H9 (cell line): ENCODE measurements around the gene TENT5A. TPM values are rescaled to one million over a fixed set of nuclear protein-coding genes. Genes with fewer than 3 reads are reported as not detected.

Source experiments
- DNase-seq: peaks from one replicate; pipeline ENCODE4 v3.0.0-alpha.2; 2017
- H2AFZ ChIP-seq: one replicate; pipeline ENCODE4 v1.6.1; 2013; ENCODE audit warnings: mild to moderate bottlenecking, low read length, control low read depth, moderate library complexity
- H2AK5ac ChIP-seq: 2 replicates; pipeline ENCODE4 v1.6.1; 2013; ENCODE audit warnings: low read length, control low read depth, mixed read lengths; ENCODE audit not compliant: insufficient read length
- H2BK120ac ChIP-seq: one replicate; pipeline ENCODE4 v1.6.1; 2013; ENCODE audit warnings: low read depth, mild to moderate bottlenecking, low read length, control low read depth, inconsistent platforms; ENCODE audit not compliant: poor library complexity, severe bottlenecking
- H2BK12ac ChIP-seq: 2 replicates; pipeline ENCODE4 v1.6.1; 2013; ENCODE audit warnings: low read length, control low read depth, mixed read lengths, low read depth; ENCODE audit not compliant: insufficient read length
- H2BK15ac ChIP-seq: 2 replicates; pipeline ENCODE4 v1.6.1; 2013; ENCODE audit warnings: low read depth, low read length, control low read depth
- H2BK20ac ChIP-seq: one replicate; pipeline ENCODE4 v1.6.1; 2013; ENCODE audit warnings: low read depth, mild to moderate bottlenecking, low read length, control low read depth, inconsistent platforms; ENCODE audit not compliant: poor library complexity, severe bottlenecking
- H2BK5ac ChIP-seq: 2 replicates; pipeline ENCODE4 v1.6.1; 2013; ENCODE audit warnings: low read length, control low read depth, mixed read lengths; ENCODE audit not compliant: insufficient read length
- H3K14ac ChIP-seq: 2 replicates; pipeline ENCODE4 v1.6.1; 2013; ENCODE audit warnings: low read length, control low read depth; ENCODE audit not compliant: insufficient read depth
- H3K18ac ChIP-seq: 2 replicates; pipeline ENCODE4 v1.6.1; 2013; ENCODE audit warnings: low read depth, mild to moderate bottlenecking, mixed read lengths, low read length, control low read depth; ENCODE audit not compliant: insufficient read length
- H3K23ac ChIP-seq: 2 replicates; pipeline ENCODE4 v1.6.1; 2013; ENCODE audit warnings: low read length, control low read depth, mixed read lengths, low read depth; ENCODE audit not compliant: insufficient read length
- H3K23me2 ChIP-seq: 2 replicates; pipeline ENCODE4 v1.6.1; 2013; ENCODE audit warnings: low read depth, mild to moderate bottlenecking, mixed read lengths, low read length, control low read depth; ENCODE audit not compliant: insufficient read length, poor library complexity, severe bottlenecking
- H3K27ac ChIP-seq: 2 replicates; pipeline ENCODE4 v1.5.1; 2013; ENCODE audit warnings: low read length, control low read depth, mixed read lengths, low read depth; ENCODE audit not compliant: insufficient read length
- H3K27me3 ChIP-seq: 2 replicates; pipeline ENCODE4 v1.6.1; 2013; ENCODE audit warnings: low read length, control low read depth, inconsistent platforms; ENCODE audit not compliant: insufficient read depth
- H3K4ac ChIP-seq: 2 replicates; pipeline ENCODE4 v1.6.1; 2013; ENCODE audit warnings: low read depth, mild to moderate bottlenecking, control low read depth, inconsistent platforms, low read length, moderate library complexity
- H3K4me1 ChIP-seq: 2 replicates; pipeline ENCODE4 v1.6.1; 2013; ENCODE audit warnings: low read length, control low read depth, inconsistent platforms; ENCODE audit not compliant: insufficient read depth
- H3K4me2 ChIP-seq: 2 replicates; pipeline ENCODE4 v1.6.1; 2013; ENCODE audit warnings: low read length, control low read depth, mixed read lengths; ENCODE audit not compliant: insufficient read length, insufficient read depth
- H3K56ac ChIP-seq: 2 replicates; pipeline ENCODE4 v1.6.1; 2013; ENCODE audit warnings: low read depth, mild to moderate bottlenecking, mixed read lengths, low read length, control low read depth; ENCODE audit not compliant: insufficient read length
- H3K79me1 ChIP-seq: 2 replicates; pipeline ENCODE4 v1.6.1; 2013; ENCODE audit warnings: low read depth, mild to moderate bottlenecking, moderate library complexity, low read length, control low read depth, inconsistent platforms; ENCODE audit not compliant: insufficient read depth, poor library complexity, severe bottlenecking
- H3K79me2 ChIP-seq: 2 replicates; pipeline ENCODE4 v1.6.1; 2013; ENCODE audit warnings: low read length, control low read depth, inconsistent platforms; ENCODE audit not compliant: insufficient read depth
- H3K9ac ChIP-seq: 2 replicates; pipeline ENCODE4 v1.6.1; 2013; ENCODE audit warnings: low read length, control low read depth, mixed read lengths; ENCODE audit not compliant: insufficient read length; ENCODE audit errors: extremely low read depth
- H3K9me3 ChIP-seq: one replicate; pipeline ENCODE4 v1.6.1; 2013; ENCODE audit warnings: low read depth, low read length, inconsistent platforms; ENCODE audit not compliant: control insufficient read depth
- H3T11ph ChIP-seq: one replicate; pipeline ENCODE4 v1.6.1; 2013; ENCODE audit warnings: mild to moderate bottlenecking, low read length, control low read depth, inconsistent platforms
- H4K20me1 ChIP-seq: one replicate; pipeline ENCODE4 v1.6.1; 2013; ENCODE audit not compliant: control insufficient read depth, insufficient read length, insufficient read depth
- H4K5ac ChIP-seq: 2 replicates; pipeline ENCODE4 v1.6.1; 2013; ENCODE audit warnings: low read depth, mild to moderate bottlenecking, mixed read lengths, low read length, control low read depth; ENCODE audit not compliant: insufficient read length
- H4K8ac ChIP-seq: replicated peaks from 2 replicates; pipeline ENCODE4 v1.6.1; 2013; ENCODE audit warnings: low read length, control low read depth, mixed read lengths, low read depth; ENCODE audit not compliant: insufficient read length
- H4K91ac ChIP-seq: 2 replicates; pipeline ENCODE4 v1.6.1; 2013; ENCODE audit warnings: low read depth, mild to moderate bottlenecking, moderate library complexity, mixed read lengths, low read length, control low read depth; ENCODE audit not compliant: insufficient read length
- H3K27ac Mint-ChIP-seq, 3 experiments: 2 replicates in 2 of 3; 3 replicates in 1 of 3; pipeline ENCODE4 v1.8.0; 2020 to 2021; ENCODE audit warnings: mixed read lengths in 3 of 3, mild to moderate bottlenecking in 1 of 3, moderate library complexity in 1 of 3
- H3K27me3 Mint-ChIP-seq: 2 replicates; pipeline ENCODE4 v1.8.0; 2021; ENCODE audit warnings: low read depth, mild to moderate bottlenecking, moderate library complexity, mixed read lengths
- H3K36me3 Mint-ChIP-seq, 3 experiments: 2 replicates in 2 of 3; 3 replicates in 1 of 3; pipeline ENCODE4 v1.8.0; 2020 to 2021; ENCODE audit warnings: low read depth in 3 of 3, mixed read lengths in 3 of 3; ENCODE audit not compliant: insufficient read depth in 1 of 3
- H3K4me1 Mint-ChIP-seq, 2 experiments: 2 replicates each; pipeline ENCODE4 v1.8.0; 2020; ENCODE audit warnings: mixed read lengths in 2 of 2
- H3K4me3 Mint-ChIP-seq, 2 experiments: 2 replicates in 1 of 2; 3 replicates in 1 of 2; pipeline ENCODE4 v1.8.0; 2020 to 2021; ENCODE audit warnings: mild to moderate bottlenecking in 2 of 2, mixed read lengths in 2 of 2, moderate library complexity in 1 of 2
- H3K9me3 Mint-ChIP-seq, 2 experiments: 2 replicates in 1 of 2; 3 replicates in 1 of 2; pipeline ENCODE4 v1.8.0; 2020; ENCODE audit warnings: mild to moderate bottlenecking in 2 of 2, mixed read lengths in 2 of 2, moderate library complexity in 1 of 2
- CTCF ChIP-seq: fragments of 200-600 bp; sonication (generic); conservative IDR thresholded peaks from 3 replicates; pipeline ENCODE4 v1.8.0; 2021; ENCODE audit warnings: antibody characterized with exemption, mild to moderate bottlenecking
- WGBS: extraction: QIAGEN DNeasy Blood & Tissue Kit; methylation state at CpG from one replicate; pipeline ENCODE4 v1.1.7; 2013; ENCODE audit warnings: missing lambda C conversion rate, low lambda C conversion rate, mixed read lengths; ENCODE audit not compliant: insufficient read length; ENCODE audit errors: extremely low coverage; 5-methylcytosine and 5-hydroxymethylcytosine counted together
- total RNA-seq: library from RNA; stranded (reverse); gene quantifications from 2 replicates; pipeline ENCODE4 v1.2.1, GENCODE V29; 2021

Gene TENT5A
- total RNA-seq, 1 experiment from 2014 or later, result 1.4 TPM

- no peak for DNase-seq
- Mint-ChIP-seq H3K27me3 (no peaks in the 10 kb centered on the region), H3K4me1 (peaks cover 2 to 13% of the 10 kb centered on the region in 2 experiments; a peak in 3 of 4 replicates), H3K27ac (peak overlapping the region in 1 of 3 experiments; percentile 82; a peak in 1 of 7 replicates), H3K4me3 (no peak overlapping the region), H3K9me3 (no peaks in the 10 kb centered on the region; a peak in 1 of 5 replicates), H3K36me3 (no peaks in the 10 kb centered on the region)
- no peaks in the 10 kb centered on the region for H3K79me2 ChIP-seq
- no peak overlapping the region for H3K23ac ChIP-seq
- no peak for TF ChIP-seq CTCF
- no peaks in the 10 kb centered on the region for H3K79me1 ChIP-seq
- H2BK15ac ChIP-seq, result no peak overlapping the region
- no peak overlapping the region for H3K14ac ChIP-seq
- no peaks in the 10 kb centered on the region for H3K4me1 ChIP-seq
- no peaks in the 10 kb centered on the region for H3K23me2 ChIP-seq
- H2BK12ac ChIP-seq, result no peak overlapping the region
- no peak overlapping the region for H3K18ac ChIP-seq
- H3T11ph ChIP-seq, result no peak overlapping the region
- no peaks in the 10 kb centered on the region for H3K9me3 ChIP-seq
- H3K27me3 ChIP-seq, result peaks cover 2% of the 10 kb centered on the region; the same call in 1 of the 2 replicates
- no peak overlapping the region for H4K8ac ChIP-seq
- H2AFZ ChIP-seq, result no peak overlapping the region
- H3K9ac ChIP-seq, result no peak overlapping the region
- H2AK5ac ChIP-seq, result no peak overlapping the region
- no peak overlapping the region for H3K4ac ChIP-seq
- H4K20me1 ChIP-seq, result no peaks in the 10 kb centered on the region
- no peak overlapping the region for H2BK5ac ChIP-seq
- H4K5ac ChIP-seq, result no peak overlapping the region
- no peak overlapping the region for H3K4me2 ChIP-seq
- no peak overlapping the region for H2BK120ac ChIP-seq
- no peak overlapping the region for H4K91ac ChIP-seq
- no peak overlapping the region for H3K27ac ChIP-seq
- H2BK20ac ChIP-seq, result no peak overlapping the region
- H3K56ac ChIP-seq, result no peak overlapping the region
- no CpG with 5 or more reads among the region's 1 CpG for WGBS
These were observed 10.6 kb upstream of the TENT5A start for GRCh38 chr6:81763051-81763450.
